ENCODE results near the gene RAD51B. TPM values are rescaled to one million over a fixed set of nuclear protein-coding genes. Genes with fewer than 3 reads are reported as not detected.

RAD51B gene
- total and polyA plus RNA-seq, 4 donors: 2.5 to 95.0 (median 9.6) TPM

DNA sequence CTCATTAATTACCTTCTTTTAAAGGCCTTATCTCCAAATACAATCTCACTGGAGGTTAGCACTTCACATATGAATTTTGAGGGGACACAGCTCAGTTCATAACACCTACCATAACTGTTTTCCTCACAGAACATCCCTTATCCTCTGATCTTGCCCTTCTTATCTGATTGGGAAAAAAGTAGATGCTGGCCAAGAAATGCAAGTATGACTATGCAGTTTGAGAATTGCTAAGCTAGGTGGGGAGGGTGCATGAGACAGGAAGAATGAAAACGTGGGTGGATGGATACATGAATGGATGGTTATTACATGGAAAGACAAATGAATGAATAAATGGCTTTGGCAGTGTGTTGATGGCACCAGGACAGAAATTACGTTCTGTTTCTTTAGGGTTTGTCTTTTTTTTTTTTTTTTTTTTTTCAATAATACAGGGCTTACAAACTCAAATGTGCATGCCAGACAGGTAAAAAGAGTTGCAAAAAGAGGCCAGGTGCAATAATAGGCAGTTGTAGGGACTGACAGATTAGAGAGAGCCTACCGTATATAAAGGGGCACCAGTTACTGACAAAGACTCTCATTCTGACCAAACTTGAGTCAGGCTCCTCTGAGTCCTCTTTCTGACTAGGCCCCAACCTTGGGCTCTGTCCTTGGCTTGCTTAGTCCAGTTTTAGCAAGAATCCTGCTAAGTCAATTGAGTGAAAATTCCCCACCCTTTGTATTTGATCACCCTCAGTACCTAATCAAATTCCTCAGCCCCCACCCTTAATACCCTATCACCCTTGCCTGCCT, 668.4 kb downstream of the RAD51B start:
- 78 to 83% methylated on average over 3 of the region's 3 CpGs for WGBS, 2 donors
- Histone ChIP-seq H3K4me3 (no peak overlapping the region), H3K27me3 (ENCODE audit: control insufficient read depth in 3 of 3, insufficient read depth in 3 of 3, low read length in 2 of 3) (no peaks in the 10 kb centered on the region), H3K9me3 (ENCODE audit: control insufficient read depth in 4 of 4, insufficient read depth in 3 of 4, low read length in 3 of 4) (no peaks in the 10 kb centered on the region), H3K36me3 (ENCODE audit: control insufficient read depth in 4 of 4, insufficient read depth in 4 of 4, low read length in 4 of 4) (no peaks in the 10 kb centered on the region), H3K9ac (ENCODE audit: insufficient read depth in 1 of 2, low read length in 2 of 2) (no peak overlapping the region), H3K4me1 (ENCODE audit: control insufficient read depth in 5 of 5, insufficient read depth in 5 of 5, low read length in 5 of 5) (peaks cover 0 to 12% (median 5%) of the 10 kb centered on the region in 5 donors), H3K27ac (ENCODE audit: low read depth in 1 of 2, low read length in 1 of 2) (no peak overlapping the region)
- ATAC-seq (ENCODE audit: insufficient read depth, low FRiP score) (no peak), DNase-seq (no peak)
- TF ChIP-seq, protein P1, sequence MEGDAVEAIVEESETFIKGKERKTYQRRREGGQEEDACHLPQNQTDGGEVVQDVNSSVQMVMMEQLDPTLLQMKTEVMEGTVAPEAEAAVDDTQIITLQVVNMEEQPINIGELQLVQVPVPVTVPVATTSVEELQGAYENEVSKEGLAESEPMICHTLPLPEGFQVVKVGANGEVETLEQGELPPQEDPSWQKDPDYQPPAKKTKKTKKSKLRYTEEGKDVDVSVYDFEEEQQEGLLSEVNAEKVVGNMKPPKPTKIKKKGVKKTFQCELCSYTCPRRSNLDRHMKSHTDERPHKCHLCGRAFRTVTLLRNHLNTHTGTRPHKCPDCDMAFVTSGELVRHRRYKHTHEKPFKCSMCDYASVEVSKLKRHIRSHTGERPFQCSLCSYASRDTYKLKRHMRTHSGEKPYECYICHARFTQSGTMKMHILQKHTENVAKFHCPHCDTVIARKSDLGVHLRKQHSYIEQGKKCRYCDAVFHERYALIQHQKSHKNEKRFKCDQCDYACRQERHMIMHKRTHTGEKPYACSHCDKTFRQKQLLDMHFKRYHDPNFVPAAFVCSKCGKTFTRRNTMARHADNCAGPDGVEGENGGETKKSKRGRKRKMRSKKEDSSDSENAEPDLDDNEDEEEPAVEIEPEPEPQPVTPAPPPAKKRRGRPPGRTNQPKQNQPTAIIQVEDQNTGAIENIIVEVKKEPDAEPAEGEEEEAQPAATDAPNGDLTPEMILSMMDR (IDR thresholded peaks at IDR 0.05; ENCODE audit: control extremely low read depth, extremely low read depth): no peak

DNA sequence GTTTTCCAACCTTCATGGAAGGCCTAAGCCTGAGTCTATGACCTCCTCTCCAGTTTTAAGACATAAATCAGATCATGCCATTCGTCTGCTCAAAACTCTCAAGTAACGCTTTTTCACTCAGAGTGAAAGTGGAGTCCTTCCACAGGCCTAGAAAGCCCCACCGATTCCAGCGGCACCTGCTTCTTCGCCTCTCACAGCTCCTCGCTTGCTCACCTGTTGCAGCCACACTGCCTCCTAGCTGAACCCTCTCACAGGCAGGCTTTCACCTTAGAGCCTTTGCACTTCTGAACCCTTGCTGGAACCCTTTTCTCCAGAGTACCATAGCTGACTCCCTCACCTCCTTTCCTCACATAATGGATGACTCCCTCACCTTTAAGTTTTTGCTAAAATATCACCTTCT, 672.2 kb downstream of the RAD51B start:
- Histone ChIP-seq H3K4me1 (ENCODE audit: control insufficient read depth in 5 of 5, insufficient read depth in 5 of 5, low read length in 5 of 5) (peaks cover 0 to 17% (median 0%) of the 10 kb centered on the region in 5 donors), H3K4me3 (no peak overlapping the region), H3K9me3 (ENCODE audit: control insufficient read depth in 4 of 4, insufficient read depth in 3 of 4, low read length in 3 of 4) (no peaks in the 10 kb centered on the region), H3K27me3 (ENCODE audit: control insufficient read depth in 3 of 3, insufficient read depth in 3 of 3, low read length in 2 of 3) (no peaks in the 10 kb centered on the region), H3K36me3 (ENCODE audit: control insufficient read depth in 4 of 4, insufficient read depth in 4 of 4, low read length in 4 of 4) (no peaks in the 10 kb centered on the region), H3K27ac (ENCODE audit: low read depth in 1 of 2, low read length in 1 of 2) (no peak overlapping the region), H3K9ac (ENCODE audit: insufficient read depth in 1 of 2, low read length in 2 of 2) (no peak overlapping the region)
- ATAC-seq (ENCODE audit: insufficient read depth, low FRiP score): no peak
- TF ChIP-seq, protein P1 (IDR thresholded peaks at IDR 0.05; ENCODE audit: control extremely low read depth, extremely low read depth): no peak
- DNase-seq: no peak
- WGBS, 2 donors: 94 to 96% methylated on average over 6 of the region's 6 CpGs

DNA sequence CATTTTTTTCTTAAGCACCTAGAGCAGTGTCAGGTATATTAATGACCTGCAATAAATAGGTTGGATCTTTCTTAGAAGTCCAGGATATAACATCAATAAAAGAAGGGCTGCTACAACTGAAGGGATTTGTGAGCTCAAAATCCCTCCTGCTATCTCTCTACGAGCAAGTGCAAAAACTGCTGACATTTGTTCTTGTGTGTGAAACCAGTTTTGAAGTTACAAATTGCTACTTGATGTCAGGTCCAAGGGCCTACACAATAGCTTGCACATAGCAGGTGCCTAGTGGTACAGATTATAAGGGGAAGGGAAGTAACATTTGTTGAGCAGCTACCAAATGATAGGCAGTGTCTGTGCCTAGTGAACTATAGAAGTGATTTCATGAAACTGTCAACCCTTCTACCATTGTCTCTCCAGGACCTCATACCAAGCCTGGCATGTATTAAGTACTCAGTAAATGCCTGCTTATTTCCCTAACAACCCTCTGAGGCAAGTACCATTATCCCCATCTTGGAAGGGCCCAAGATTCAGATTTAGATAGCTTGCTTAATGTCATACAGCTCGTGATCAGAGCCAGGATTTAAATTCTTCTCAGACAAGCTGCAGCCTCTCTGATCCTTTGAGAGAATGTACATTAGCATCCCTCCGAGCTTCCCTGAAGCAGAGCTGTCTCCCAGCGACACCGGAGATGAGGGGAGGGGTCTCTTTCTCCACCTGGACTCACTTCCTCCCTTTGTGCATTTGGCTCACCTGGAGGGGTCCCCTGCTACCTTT, 673.0 kb downstream of the RAD51B start:
- WGBS, 2 donors: 92 to 94% methylated on average over 5 of the region's 5 CpGs
- Histone ChIP-seq H3K36me3 (ENCODE audit: control insufficient read depth in 4 of 4, insufficient read depth in 4 of 4, low read length in 4 of 4) (no peaks in the 10 kb centered on the region), H3K27me3 (ENCODE audit: control insufficient read depth in 3 of 3, insufficient read depth in 3 of 3, low read length in 2 of 3) (no peaks in the 10 kb centered on the region), H3K4me3 (no peak overlapping the region), H3K9ac (ENCODE audit: insufficient read depth in 1 of 2, low read length in 2 of 2) (no peak overlapping the region), H3K27ac (ENCODE audit: low read depth in 1 of 2, low read length in 1 of 2) (no peak overlapping the region), H3K4me1 (ENCODE audit: control insufficient read depth in 5 of 5, insufficient read depth in 5 of 5, low read length in 5 of 5) (peaks cover 0 to 17% (median 3%) of the 10 kb centered on the region in 5 donors), H3K9me3 (ENCODE audit: control insufficient read depth in 4 of 4, insufficient read depth in 3 of 4, low read length in 3 of 4) (no peaks in the 10 kb centered on the region)
- DNase-seq (no peak), ATAC-seq (ENCODE audit: insufficient read depth, low FRiP score) (no peak)
- TF ChIP-seq, protein P1 (IDR thresholded peaks at IDR 0.05; ENCODE audit: control extremely low read depth, extremely low read depth): no peak
